Measurements from ENCODE around the gene DEAF1. TPM values are rescaled to one million over a fixed set of nuclear protein-coding genes. Genes with fewer than 3 reads are reported as not detected.
A peak's percentile ranks its signal among the peaks of the same experiment; 100 is the strongest.

DEAF1 gene
- total and polyA plus RNA-seq, 9 of the 15 experiments (the other 6 are each of a cell fraction or from before 2014, with no cell fraction given), result 2.0 to 69.1 (median 26.8) TPM

- H3K27ac ChIP-seq (ENCODE audit: extremely low read depth, low read depth, low read length), result no peak overlapping the region
- no peaks in the 10 kb centered on the region; a peak in 1 of 5 replicates for H3K27me3 ChIP-seq (ENCODE audit: control insufficient read depth in 2 of 2, insufficient read depth in 2 of 2, low read length in 2 of 2)
- no peaks in the 10 kb centered on the region for H3K9me3 ChIP-seq (replicated peaks; ENCODE audit: control insufficient read depth, insufficient read depth, low read depth, low read length)
- H3K9me1 ChIP-seq (ENCODE audit: control insufficient read depth, insufficient read depth, low read length), result no peaks in the 10 kb centered on the region
- H4K20me1 ChIP-seq (replicated peaks; ENCODE audit: control insufficient read depth, insufficient read depth, low read length), result no peaks in the 10 kb centered on the region; the same call in 1 of the 2 replicates
- H3K36me3 ChIP-seq (ENCODE audit: control insufficient read depth, insufficient read depth, low read length), result no peaks in the 10 kb centered on the region
- H3K4me2 ChIP-seq (ENCODE audit: insufficient read depth, low read length), result no peak overlapping the region
- H3K4me1 ChIP-seq (replicated peaks in 1 of 2; ENCODE audit: control insufficient read depth in 2 of 2, insufficient read depth in 2 of 2, low read length in 2 of 2), result peaks cover 13 to 65% of the 10 kb centered on the region in 2 experiments
- H2AFZ ChIP-seq (ENCODE audit: low read depth, low read length), result no peak overlapping the region
- ChIA-PET CTCF (ENCODE audit: low intra/inter-chr PET ratio) (no interaction called here), POLR2A (interaction anchor here (0.6 to 1.4 kb wide), 3 partner anchors 17 to 56 kb away, joined by 3 to 6 read pairs (median 3); partner anchors contain the start of gene TMEM80)
- H3K79me2 ChIP-seq (ENCODE audit: control insufficient read depth, insufficient read depth, low read length), result no peaks in the 10 kb centered on the region
- in situ Hi-C loops (cut with MboI), result no loop called here
- FAIRE-seq, result no peak
- BruUV-seq (replicated peaks), result no TSS peak
- DNase-seq (ENCODE audit: extremely low read depth in 1 of 4, low spot score in 3 of 4), result no peak
- no peak for ATAC-seq
- peak overlapping the region in 1 of 2 experiments; percentile 52; a peak in 2 of 4 replicates for H3K9ac ChIP-seq (ENCODE audit: insufficient read depth in 1 of 2, low read depth in 2 of 2, low read length in 2 of 2)
- no peak overlapping the region for H3K4me3 ChIP-seq
- intact Hi-C loops (cut with micrococcal nuclease), result no loop called here
- 4% methylated on average over 16 of the region's 28 CpGs for WGBS (ENCODE audit: insufficient coverage, low coverage, missing lambda C conversion rate)
- no peak for TF ChIP-seq ZFP30 (CRISPR knock-in tag; IDR thresholded peaks at IDR 0.05; ENCODE audit: borderline replicate concordance)
- peak; percentile 13; the same call in 1 of the 2 replicates for TF ChIP-seq ZBTB7A (IDR thresholded peaks at IDR 0.05; ENCODE audit: borderline replicate concordance, control insufficient read depth, low read depth, low read length)
- TF ChIP-seq KHSRP (IDR thresholded peaks at IDR 0.05), result no peak
- no peak for TF ChIP-seq ZBTB8A (IDR thresholded peaks at IDR 0.05; ENCODE audit: partially characterized antibody)
- no peak for TF ChIP-seq ESRRB (CRISPR knock-in tag; IDR thresholded peaks at IDR 0.05; ENCODE audit: borderline replicate concordance)
- no peak for TF ChIP-seq TRIM25 (IDR thresholded peaks at IDR 0.05; ENCODE audit: borderline replicate concordance)
- TF ChIP-seq, protein P1, sequence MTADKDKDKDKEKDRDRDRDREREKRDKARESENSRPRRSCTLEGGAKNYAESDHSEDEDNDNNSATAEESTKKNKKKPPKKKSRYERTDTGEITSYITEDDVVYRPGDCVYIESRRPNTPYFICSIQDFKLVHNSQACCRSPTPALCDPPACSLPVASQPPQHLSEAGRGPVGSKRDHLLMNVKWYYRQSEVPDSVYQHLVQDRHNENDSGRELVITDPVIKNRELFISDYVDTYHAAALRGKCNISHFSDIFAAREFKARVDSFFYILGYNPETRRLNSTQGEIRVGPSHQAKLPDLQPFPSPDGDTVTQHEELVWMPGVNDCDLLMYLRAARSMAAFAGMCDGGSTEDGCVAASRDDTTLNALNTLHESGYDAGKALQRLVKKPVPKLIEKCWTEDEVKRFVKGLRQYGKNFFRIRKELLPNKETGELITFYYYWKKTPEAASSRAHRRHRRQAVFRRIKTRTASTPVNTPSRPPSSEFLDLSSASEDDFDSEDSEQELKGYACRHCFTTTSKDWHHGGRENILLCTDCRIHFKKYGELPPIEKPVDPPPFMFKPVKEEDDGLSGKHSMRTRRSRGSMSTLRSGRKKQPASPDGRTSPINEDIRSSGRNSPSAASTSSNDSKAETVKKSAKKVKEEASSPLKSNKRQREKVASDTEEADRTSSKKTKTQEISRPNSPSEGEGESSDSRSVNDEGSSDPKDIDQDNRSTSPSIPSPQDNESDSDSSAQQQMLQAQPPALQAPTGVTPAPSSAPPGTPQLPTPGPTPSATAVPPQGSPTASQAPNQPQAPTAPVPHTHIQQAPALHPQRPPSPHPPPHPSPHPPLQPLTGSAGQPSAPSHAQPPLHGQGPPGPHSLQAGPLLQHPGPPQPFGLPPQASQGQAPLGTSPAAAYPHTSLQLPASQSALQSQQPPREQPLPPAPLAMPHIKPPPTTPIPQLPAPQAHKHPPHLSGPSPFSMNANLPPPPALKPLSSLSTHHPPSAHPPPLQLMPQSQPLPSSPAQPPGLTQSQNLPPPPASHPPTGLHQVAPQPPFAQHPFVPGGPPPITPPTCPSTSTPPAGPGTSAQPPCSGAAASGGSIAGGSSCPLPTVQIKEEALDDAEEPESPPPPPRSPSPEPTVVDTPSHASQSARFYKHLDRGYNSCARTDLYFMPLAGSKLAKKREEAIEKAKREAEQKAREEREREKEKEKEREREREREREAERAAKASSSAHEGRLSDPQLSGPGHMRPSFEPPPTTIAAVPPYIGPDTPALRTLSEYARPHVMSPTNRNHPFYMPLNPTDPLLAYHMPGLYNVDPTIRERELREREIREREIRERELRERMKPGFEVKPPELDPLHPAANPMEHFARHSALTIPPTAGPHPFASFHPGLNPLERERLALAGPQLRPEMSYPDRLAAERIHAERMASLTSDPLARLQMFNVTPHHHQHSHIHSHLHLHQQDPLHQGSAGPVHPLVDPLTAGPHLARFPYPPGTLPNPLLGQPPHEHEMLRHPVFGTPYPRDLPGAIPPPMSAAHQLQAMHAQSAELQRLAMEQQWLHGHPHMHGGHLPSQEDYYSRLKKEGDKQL (CRISPR knock-in tag; IDR thresholded peaks at IDR 0.05; ENCODE audit: borderline replicate concordance), result no peak
- TF ChIP-seq NR3C1 (CRISPR knock-in tag; IDR thresholded peaks at IDR 0.05), result no peak
- TF ChIP-seq ZNF551 (CRISPR knock-in tag; IDR thresholded peaks at IDR 0.05), result no peak
- 0 out of 2 replicates have a peak, but pooled peaks have one; percentile 8 for TF ChIP-seq POLR2G (IDR thresholded peaks at IDR 0.05; ENCODE audit: low read depth, low read length)
- TF ChIP-seq SMARCB1 (IDR thresholded peaks at IDR 0.05; ENCODE audit: insufficient read length, low read depth), result no peak
- no peak for TF ChIP-seq MBD1 (CRISPR knock-in tag; IDR thresholded peaks at IDR 0.05)
Measured at GRCh38 chr11:721247-721740, 26.3 kb upstream of the DEAF1 start.
